ENCODE measurements around the gene TMEM14B. TPM values are rescaled to one million over a fixed set of nuclear protein-coding genes. Genes with fewer than 3 reads are reported as not detected.
A peak's percentile ranks its signal among the peaks of the same experiment; 100 is the strongest.

Gene TMEM14B
- total RNA-seq, result 45.5 to 65.9 TPM (median 50.5 TPM) in 3 replicates
- long read RNA-seq, transcript TMEM14B-201 (5 exons, 787 nt), result minor isoform, 5 of 67 reads
- long read RNA-seq, transcript TMEM14B-202 (6 exons, 975 nt), result major isoform, 58 of 67 reads
- long read RNA-seq, partial matches to known transcripts, result 0 of 67 reads
- long read RNA-seq, other reads (novel, unspliced or antisense), result 3 of 67 reads

GRCh38 chr6:10747251-10747972 is at the start of gene TMEM14B:
Gene TMEM14B, plus strand, starts transcription at chr6:10747805. Its CDS starts 1,441 bp downstream, at chr6:10749246.
- no peaks in the 10 kb centered on the region for H3K9me3 Mint-ChIP-seq (ENCODE audit: low read depth)
- peak; percentile 99 for DNase-seq (ENCODE audit: low spot score)
- peaks cover 5% of the 10 kb centered on the region for H3K36me3 Mint-ChIP-seq (ENCODE audit: low read depth)
- TF ChIP-seq CTCF (IDR thresholded peaks at IDR 0.05), result peak; percentile 11
- peaks cover 28% of the 10 kb centered on the region for H3K4me1 Mint-ChIP-seq (ENCODE audit: low read depth)
- peak within 1 kb of the TSS; percentile 94 for H3K27ac Mint-ChIP-seq (ENCODE audit: unreplicated experiment)
- H3K27me3 Mint-ChIP-seq (ENCODE audit: low read depth), result no peaks in the 10 kb centered on the region
- peak within 1 kb of the TSS; percentile 92 for H3K4me3 Mint-ChIP-seq (ENCODE audit: unreplicated experiment)

DNA sequence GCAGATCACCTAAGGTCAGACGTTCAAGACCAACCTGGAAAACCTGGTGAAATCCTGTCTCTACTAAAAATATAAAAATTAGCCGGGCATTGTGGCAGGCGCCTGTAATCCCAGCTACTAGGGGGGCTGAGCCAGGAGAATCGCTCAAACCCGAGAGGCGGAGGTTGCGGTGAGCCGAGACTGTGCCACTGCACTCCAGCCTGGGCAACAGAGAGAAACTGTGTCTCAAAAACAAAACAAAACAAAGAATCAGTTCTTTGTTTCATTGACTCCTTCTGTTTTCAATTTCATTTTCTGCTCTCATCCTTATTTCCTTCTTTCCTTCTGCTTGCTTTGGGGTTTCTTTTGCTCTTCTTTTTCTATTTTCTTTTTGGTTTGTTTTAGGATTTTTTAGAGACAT is 33.6 kb upstream of the TMEM14B start:
- no peaks in the 10 kb centered on the region for H3K9me3 Mint-ChIP-seq (ENCODE audit: low read depth)
- no peak overlapping the region for H3K4me3 Mint-ChIP-seq (ENCODE audit: unreplicated experiment)
- H3K4me1 Mint-ChIP-seq (ENCODE audit: low read depth), result no peaks in the 10 kb centered on the region
- H3K27ac Mint-ChIP-seq (ENCODE audit: unreplicated experiment), result no peak overlapping the region
- peaks cover 2% of the 10 kb centered on the region for H3K36me3 Mint-ChIP-seq (ENCODE audit: low read depth)
- DNase-seq (ENCODE audit: low spot score), result no peak
- TF ChIP-seq CTCF (IDR thresholded peaks at IDR 0.05), result no peak
- H3K27me3 Mint-ChIP-seq (ENCODE audit: low read depth), result no peaks in the 10 kb centered on the region

GRCh38 chr6:10719296-10719963 is 28.2 kb upstream of the TMEM14B start:
- Mint-ChIP-seq H3K4me3 (ENCODE audit: unreplicated experiment) (no peak overlapping the region), H3K27ac (ENCODE audit: unreplicated experiment) (no peak overlapping the region), H3K27me3 (ENCODE audit: low read depth) (no peaks in the 10 kb centered on the region), H3K9me3 (ENCODE audit: low read depth) (no peaks in the 10 kb centered on the region), H3K4me1 (ENCODE audit: low read depth) (peaks cover 22% of the 10 kb centered on the region), H3K36me3 (ENCODE audit: low read depth) (no peaks in the 10 kb centered on the region)
- DNase-seq (ENCODE audit: low spot score), result no peak
- no peak for TF ChIP-seq CTCF (IDR thresholded peaks at IDR 0.05)

DNA sequence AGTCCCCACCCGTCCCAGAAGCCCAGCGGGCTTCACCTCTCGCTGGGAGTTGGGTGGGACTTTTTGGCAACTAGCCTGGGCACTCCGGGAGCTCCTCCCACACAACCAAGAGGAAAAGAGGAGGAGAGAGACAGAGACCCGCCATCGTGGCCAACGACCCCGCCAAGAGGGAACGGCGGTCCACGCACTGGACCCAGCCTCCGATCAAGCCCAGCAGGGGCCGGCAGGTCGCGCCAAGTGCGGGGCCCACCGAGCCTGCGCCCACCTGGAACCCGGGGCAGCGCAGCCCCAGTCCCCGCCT is 27.7 kb upstream of the TMEM14B start:
- no peak overlapping the region for H3K4me3 Mint-ChIP-seq (ENCODE audit: unreplicated experiment)

More for the DNA sequence above, 27.7 kb upstream of the TMEM14B start:
- Mint-ChIP-seq H3K9me3 (ENCODE audit: low read depth) (no peaks in the 10 kb centered on the region), H3K4me1 (ENCODE audit: low read depth) (peaks cover 27% of the 10 kb centered on the region), H3K27me3 (ENCODE audit: low read depth) (no peaks in the 10 kb centered on the region), H3K36me3 (ENCODE audit: low read depth) (no peaks in the 10 kb centered on the region), H3K27ac (ENCODE audit: unreplicated experiment) (no peak overlapping the region)
- no peak for TF ChIP-seq CTCF (IDR thresholded peaks at IDR 0.05)
- DNase-seq (ENCODE audit: low spot score), result no peak
